Keratinocyte (primary cell): Measurements from ENCODE around the gene C1orf122. TPM values are rescaled to one million over a fixed set of nuclear protein-coding genes. Genes with fewer than 3 reads are reported as not detected.

Source experiments
- DNase-seq: peaks from one replicate; pipeline ENCODE4 v3.0.0-alpha.2; 2011; ENCODE audit warnings: low read depth, missing footprints, low spot score
- FAIRE-seq: peaks from 2 replicates; lab custom pipeline; 2011; peaks lifted over from hg19 to GRCh38; lab: Jason Lieb, UNC
- H2AFZ ChIP-seq: 2 replicates; pipeline ENCODE4 v1.6.0; 2012; ENCODE audit warnings: low read length, control low read depth, inconsistent platforms; ENCODE audit not compliant: control insufficient read depth
- H3K27ac ChIP-seq: 2 replicates; pipeline ENCODE4 v1.5.1; 2011; ENCODE audit warnings: low read length; ENCODE audit not compliant: control insufficient read depth, insufficient read depth
- H3K27me3 ChIP-seq: 3 replicates; pipeline ENCODE4 v1.6.0; 2011; ENCODE audit warnings: low read length; ENCODE audit not compliant: control insufficient read depth, insufficient read depth; ENCODE audit errors: extremely low read depth
- H3K36me3 ChIP-seq, 2 experiments: 2 replicates in 1 of 2; 3 replicates in 1 of 2; pipeline ENCODE4 v1.5.1; 2011; ENCODE audit warnings: low read length in 2 of 2, mild to moderate bottlenecking in 1 of 2; ENCODE audit not compliant: control insufficient read depth in 2 of 2, insufficient read depth in 2 of 2; ENCODE audit errors: extremely low read depth in 1 of 2
- H3K4me1 ChIP-seq: 3 replicates; pipeline ENCODE4 v1.5.1; 2011; ENCODE audit warnings: low read length; ENCODE audit not compliant: control insufficient read depth, insufficient read depth; ENCODE audit errors: extremely low read depth
- H3K4me2 ChIP-seq: 3 replicates; pipeline ENCODE4 v1.6.0; 2011; ENCODE audit warnings: low read depth, low read length; ENCODE audit not compliant: control insufficient read depth, insufficient read depth; ENCODE audit errors: extremely low read depth
- H3K4me3 ChIP-seq, 3 experiments: fragments of 200-600 bp in 1 of 3; sonication (generic) in 1 of 3; 2 replicates in 2 of 3; 3 replicates in 1 of 3; pipeline ENCODE4 v1.5.1; 2011 to 2016; ENCODE audit warnings: low read length in 3 of 3, mild to moderate bottlenecking in 3 of 3, control low read depth in 2 of 3, inconsistent platforms in 1 of 3, low read depth in 1 of 3, mixed read lengths in 1 of 3, mixed run types in 1 of 3, moderate library complexity in 1 of 3; ENCODE audit not compliant: control insufficient read depth in 2 of 3, insufficient read depth in 2 of 3; ENCODE audit errors: extremely low read depth in 1 of 3
- H3K79me2 ChIP-seq: 2 replicates; pipeline ENCODE4 v1.6.0; 2012; ENCODE audit warnings: low read length; ENCODE audit not compliant: control insufficient read depth, insufficient read depth
- H3K9ac ChIP-seq: 3 replicates; pipeline ENCODE4 v1.6.0; 2011; ENCODE audit warnings: low read length; ENCODE audit not compliant: control insufficient read depth, insufficient read depth; ENCODE audit errors: extremely low read depth
- H3K9me1 ChIP-seq: 3 replicates; pipeline ENCODE4 v1.6.0; 2011; ENCODE audit warnings: low read length; ENCODE audit not compliant: control insufficient read depth, insufficient read depth; ENCODE audit errors: extremely low read depth
- H3K9me3 ChIP-seq: 2 replicates; pipeline ENCODE4 v1.5.1; 2012; ENCODE audit warnings: low read depth, low read length; ENCODE audit not compliant: control insufficient read depth
- H4K20me1 ChIP-seq: 3 replicates; pipeline ENCODE4 v1.6.0; 2011; ENCODE audit warnings: low read length; ENCODE audit not compliant: control insufficient read depth, insufficient read depth; ENCODE audit errors: extremely low read depth
- EZH2 ChIP-seq: IDR thresholded peaks from one replicate; pipeline ENCODE4 v1.6.1; 2012; ENCODE audit warnings: inconsistent platforms, mild to moderate bottlenecking, low read length, moderate library complexity
- dilution Hi-C: fragments of 300-500 bp; cut with MboI; formaldehyde crosslinking; loops from one replicate; pipeline ENCODE4 v1.7.0; 2020; ENCODE audit warnings: low sequenced_read_pairs; ENCODE audit not compliant: extremely low pct_ligation_motif_present
- polyA plus RNA-seq, 5 experiments: library from polyadenylated mRNA; depleted of rRNA in 3 of 5; stranded (reverse) in 3 of 5; stranded (forward) in 1 of 5; unstranded in 1 of 5; fragments of >200 nt; gene quantifications; 1 replicate in 1 of 5; 2 replicates in 3 of 5; 3 replicates in 1 of 5; pipeline versions ENCODE4 v1.2.1 to v1.2.3, GENCODE V29; 2011 to 2012; ENCODE audit warnings: missing spikeins in 2 of 5, low read depth in 1 of 5, low replicate concordance in 1 of 5
- TF ChIP-seq, protein P1 (sequence below), 3 experiments: IDR thresholded peaks in 1 of 3; conservative IDR thresholded peaks in 1 of 3; optimal IDR thresholded peaks in 1 of 3; 2 replicates in 2 of 3; 3 replicates in 1 of 3; pipeline versions ENCODE3 to v1.5.1; 2011; ENCODE audit warnings: low read length in 3 of 3, mild to moderate bottlenecking in 3 of 3, moderate library complexity in 2 of 3, control low read depth in 1 of 3, inconsistent platforms in 1 of 3; ENCODE audit not compliant: insufficient read depth in 2 of 3; ENCODE audit errors: extremely low read depth in 1 of 3

The C1orf122 gene
- polyA plus RNA-seq, 1 donor (not counting 4 experiments of a cell fraction or from before 2014, with no cell fraction given): 25.8 TPM

DNA sequence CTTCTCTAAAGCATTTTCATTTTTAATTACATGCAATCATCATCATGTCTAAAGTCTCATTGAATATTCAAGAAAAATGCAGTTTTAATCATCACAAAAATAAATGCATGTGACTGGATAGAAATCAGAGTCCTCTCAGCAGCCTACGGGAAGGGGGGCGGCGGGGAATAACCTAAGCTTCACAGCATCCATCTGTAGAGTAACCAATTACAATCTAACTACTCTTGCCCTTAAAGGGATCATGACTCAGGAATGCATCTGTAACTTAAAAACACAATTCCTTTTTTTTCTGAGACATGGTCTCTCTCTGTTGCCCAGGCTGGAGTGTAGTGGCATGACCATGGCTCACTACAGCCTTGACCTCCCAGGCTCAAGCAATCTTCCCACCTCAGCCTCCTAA is 29.2 kb downstream of the C1orf122 start:
- H3K9ac ChIP-seq: no peak overlapping the region
- peaks cover 5% of the 10 kb centered on the region for H3K79me2 ChIP-seq
- peaks cover 22 to 47% of the 10 kb centered on the region in 2 experiments for H3K36me3 ChIP-seq
- no peak overlapping the region for H2AFZ ChIP-seq
- FAIRE-seq (no peak), DNase-seq (no peak)
- no peak overlapping the region for H3K4me2 ChIP-seq
- H4K20me1 ChIP-seq: no peaks in the 10 kb centered on the region
- H3K9me1 ChIP-seq: peaks cover 2% of the 10 kb centered on the region
- dilution Hi-C loops: no loop called here
- no peak overlapping the region for H3K27ac ChIP-seq
- peaks cover 3% of the 10 kb centered on the region for H3K4me1 ChIP-seq
- TF ChIP-seq, protein P1, sequence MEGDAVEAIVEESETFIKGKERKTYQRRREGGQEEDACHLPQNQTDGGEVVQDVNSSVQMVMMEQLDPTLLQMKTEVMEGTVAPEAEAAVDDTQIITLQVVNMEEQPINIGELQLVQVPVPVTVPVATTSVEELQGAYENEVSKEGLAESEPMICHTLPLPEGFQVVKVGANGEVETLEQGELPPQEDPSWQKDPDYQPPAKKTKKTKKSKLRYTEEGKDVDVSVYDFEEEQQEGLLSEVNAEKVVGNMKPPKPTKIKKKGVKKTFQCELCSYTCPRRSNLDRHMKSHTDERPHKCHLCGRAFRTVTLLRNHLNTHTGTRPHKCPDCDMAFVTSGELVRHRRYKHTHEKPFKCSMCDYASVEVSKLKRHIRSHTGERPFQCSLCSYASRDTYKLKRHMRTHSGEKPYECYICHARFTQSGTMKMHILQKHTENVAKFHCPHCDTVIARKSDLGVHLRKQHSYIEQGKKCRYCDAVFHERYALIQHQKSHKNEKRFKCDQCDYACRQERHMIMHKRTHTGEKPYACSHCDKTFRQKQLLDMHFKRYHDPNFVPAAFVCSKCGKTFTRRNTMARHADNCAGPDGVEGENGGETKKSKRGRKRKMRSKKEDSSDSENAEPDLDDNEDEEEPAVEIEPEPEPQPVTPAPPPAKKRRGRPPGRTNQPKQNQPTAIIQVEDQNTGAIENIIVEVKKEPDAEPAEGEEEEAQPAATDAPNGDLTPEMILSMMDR (optimal IDR thresholded peaks at IDR 0.05 in 1 of 3, IDR thresholded peaks at IDR 0.05 in 1 of 3, conservative IDR thresholded peaks at IDR 0.05 in 1 of 3; ENCODE audit: extremely low read depth in 1 of 3, insufficient read depth in 2 of 3, low read length in 3 of 3): no peak
- TF ChIP-seq EZH2: no peak
- no peaks in the 10 kb centered on the region for H3K9me3 ChIP-seq
- H3K27me3 ChIP-seq: no peaks in the 10 kb centered on the region
- no peak overlapping the region for H3K4me3 ChIP-seq

DNA sequence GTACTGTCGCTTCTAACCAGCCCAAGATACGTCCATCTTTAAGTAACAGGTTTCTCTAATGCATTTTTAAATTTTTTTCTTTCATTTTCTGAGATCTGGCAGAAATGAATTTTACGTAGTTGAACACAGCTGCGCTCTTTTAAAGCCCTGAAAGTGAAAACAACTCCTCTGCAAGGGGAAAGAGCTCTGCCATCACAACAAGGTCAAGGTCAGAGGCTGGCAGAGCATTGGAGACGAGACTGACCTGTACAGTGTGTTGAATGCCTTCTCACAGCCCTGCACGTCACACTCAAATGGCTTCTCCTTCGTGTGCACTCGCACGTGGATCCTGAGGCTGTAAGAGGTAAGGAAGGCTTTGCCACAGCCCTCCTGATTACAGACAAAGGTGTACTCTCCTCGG is 32.1 kb downstream of the C1orf122 start:
- no peak for FAIRE-seq
- H3K9me3 ChIP-seq: no peaks in the 10 kb centered on the region
- dilution Hi-C loops: no loop called here

More for the DNA sequence above, 32.1 kb downstream of the C1orf122 start:
- Histone ChIP-seq H3K4me1 (peaks cover 3% of the 10 kb centered on the region), H3K27ac (no peak overlapping the region), H3K4me2 (no peak overlapping the region), H4K20me1 (peaks cover 4% of the 10 kb centered on the region), H3K79me2 (peaks cover 20% of the 10 kb centered on the region), H3K4me3 (no peak overlapping the region), H3K27me3 (no peaks in the 10 kb centered on the region), H3K36me3 (peaks cover 20 to 37% of the 10 kb centered on the region in 2 experiments), H3K9ac (no peak overlapping the region), H2AFZ (no peak overlapping the region), H3K9me1 (no peaks in the 10 kb centered on the region)
- TF ChIP-seq EZH2: no peak
- TF ChIP-seq, protein P1 (optimal IDR thresholded peaks at IDR 0.05 in 1 of 3, IDR thresholded peaks at IDR 0.05 in 1 of 3, conservative IDR thresholded peaks at IDR 0.05 in 1 of 3; ENCODE audit: extremely low read depth in 1 of 3, insufficient read depth in 2 of 3, low read length in 3 of 3): no peak
- DNase-seq: no peak
